Karpas-422 (cell line): ENCODE results near the gene NLGN1. TPM values are rescaled to one million over a fixed set of nuclear protein-coding genes. Genes with fewer than 3 reads are reported as not detected.

Experiments
- DNase-seq: peaks from one replicate; pipeline ENCODE4 v3.0.0-alpha.2; 2015
- H2AFZ ChIP-seq: fragments of 200-600 bp; sonication (generic); 2 replicates; pipeline ENCODE4 v1.6.1; 2014; ENCODE audit warnings: antibody characterized with exemption, low read length, mixed read lengths
- H3K27ac ChIP-seq: fragments of 200-600 bp; sonication (generic); 2 replicates; pipeline ENCODE4 v1.5.1; 2014; ENCODE audit warnings: mild to moderate bottlenecking, low read length, moderate library complexity
- H3K27me3 ChIP-seq: fragments of 200-600 bp; sonication (generic); 2 replicates; pipeline ENCODE4 v1.6.1; 2014; ENCODE audit warnings: low read length, mixed read lengths
- H3K36me3 ChIP-seq: fragments of 200-600 bp; sonication (generic); 2 replicates; pipeline ENCODE4 v1.6.1; 2014; ENCODE audit warnings: low read length, mixed read lengths; ENCODE audit not compliant: insufficient read depth
- H3K4me1 ChIP-seq: fragments of 200-600 bp; sonication (generic); 2 replicates; pipeline ENCODE4 v1.6.1; 2014; ENCODE audit warnings: mild to moderate bottlenecking, low read length, mixed read lengths
- H3K4me2 ChIP-seq: fragments of 200-600 bp; sonication (generic); 2 replicates; pipeline ENCODE4 v1.6.1; 2014; ENCODE audit warnings: low read length, low read depth, mild to moderate bottlenecking; ENCODE audit not compliant: poor library complexity, severe bottlenecking
- H3K4me3 ChIP-seq: fragments of 200-600 bp; sonication (generic); 2 replicates; pipeline ENCODE4 v1.5.1; 2014; ENCODE audit warnings: mild to moderate bottlenecking, antibody characterized with exemption, low read length, mixed read lengths
- H3K79me2 ChIP-seq: fragments of 200-600 bp; sonication (generic); 2 replicates; pipeline ENCODE4 v1.6.1; 2014; ENCODE audit warnings: mild to moderate bottlenecking, low read length, mixed read lengths
- H3K9ac ChIP-seq: fragments of 200-600 bp; sonication (generic); 2 replicates; pipeline ENCODE4 v1.6.0; 2014; ENCODE audit warnings: low read length
- H3K9me2 ChIP-seq: fragments of 200-600 bp; sonication (generic), shearing (Covaris generic); replicated peaks from 2 replicates; pipeline ENCODE4 v1.6.0; 2014; ENCODE audit warnings: mild to moderate bottlenecking, low read length, moderate library complexity; ENCODE audit not compliant: insufficient read depth
- H3K9me3 ChIP-seq: fragments of 300-700, 200-600 bp; sonication (generic); 2 replicates; pipeline ENCODE4 v1.6.1; 2014; ENCODE audit warnings: low read length, mixed read lengths
- H4K20me1 ChIP-seq: fragments of 200-600 bp; sonication (generic); 2 replicates; pipeline ENCODE4 v1.6.1; 2014; ENCODE audit warnings: mild to moderate bottlenecking, antibody characterized with exemption, low read length, low read depth; ENCODE audit not compliant: insufficient read depth
- total RNA-seq: library from RNA; depleted of rRNA; stranded (reverse); fragments of >200 nt; shearing (Covaris generic); gene quantifications from 2 replicates; pipeline ENCODE4 v1.2.3, GENCODE V29; 2014; ENCODE audit warnings: low replicate concordance

The NLGN1 gene
- total RNA-seq, 1 experiment from 2014 or later = not detected

DNA sequence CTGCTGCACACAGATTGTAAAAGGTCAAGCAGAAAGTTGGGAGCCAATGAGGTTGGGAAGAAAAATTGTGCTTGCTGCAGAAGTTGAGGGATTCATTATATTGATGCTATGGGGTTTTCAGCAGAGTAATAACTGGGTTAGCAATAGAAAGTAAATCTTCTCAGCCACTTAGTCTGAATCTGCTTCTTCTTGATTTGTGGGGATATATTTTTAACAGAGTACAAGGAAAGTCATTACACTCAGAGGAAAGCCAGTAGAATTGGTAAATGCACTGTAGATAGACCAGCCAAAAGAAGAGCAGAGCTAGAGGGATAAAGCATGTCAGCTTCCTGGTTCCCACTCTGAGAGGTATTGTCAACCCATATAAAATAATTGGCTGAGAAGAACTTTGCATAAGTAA is 663.6 kb downstream of the NLGN1 start:
- Histone ChIP-seq H3K4me1 (no peaks in the 10 kb centered on the region), H3K36me3 (no peaks in the 10 kb centered on the region), H3K4me3 (no peak overlapping the region), H3K9ac (no peak overlapping the region), H4K20me1 (no peaks in the 10 kb centered on the region), H3K4me2 (no peak overlapping the region), H3K27ac (no peak overlapping the region), H3K9me3 (peaks cover 16% of the 10 kb centered on the region; the same call in 1 of the 2 replicates), H3K27me3 (no peaks in the 10 kb centered on the region), H3K9me2 (no peaks in the 10 kb centered on the region), H3K79me2 (no peaks in the 10 kb centered on the region), H2AFZ (no peak overlapping the region)
- peak; percentile 23 for DNase-seq

DNA sequence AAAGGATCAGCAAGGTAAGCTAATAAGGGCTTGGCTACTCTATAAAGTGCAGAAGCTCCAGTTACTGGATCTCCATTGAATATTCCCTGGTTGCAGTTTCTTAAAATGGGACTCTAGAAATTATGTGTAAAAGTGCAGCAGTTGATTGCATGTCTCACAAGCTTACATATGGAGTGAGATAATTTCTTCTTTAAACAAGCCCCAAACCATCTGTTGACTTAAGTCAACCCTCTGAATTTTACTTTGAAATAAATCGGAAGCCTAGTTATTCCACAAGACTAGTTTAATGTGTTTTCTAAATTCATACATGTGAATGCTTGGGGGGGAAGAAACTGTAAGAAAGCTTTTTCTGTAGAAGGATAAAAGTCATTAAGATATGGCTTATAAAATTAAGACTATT is 664.2 kb downstream of the NLGN1 start:
- no peaks in the 10 kb centered on the region for H3K36me3 ChIP-seq
- no peak overlapping the region for H3K4me3 ChIP-seq
- no peak overlapping the region for H3K27ac ChIP-seq
- H3K27me3 ChIP-seq = no peaks in the 10 kb centered on the region
- H3K9me3 ChIP-seq = peaks cover 17% of the 10 kb centered on the region; the same call in 1 of the 2 replicates
- H3K9ac ChIP-seq = no peak overlapping the region
- no peaks in the 10 kb centered on the region for H3K79me2 ChIP-seq
- H2AFZ ChIP-seq = no peak overlapping the region
- no peaks in the 10 kb centered on the region for H3K9me2 ChIP-seq
- H3K4me2 ChIP-seq = no peak overlapping the region
- no peak for DNase-seq
- H4K20me1 ChIP-seq = no peaks in the 10 kb centered on the region
- H3K4me1 ChIP-seq = no peaks in the 10 kb centered on the region

DNA sequence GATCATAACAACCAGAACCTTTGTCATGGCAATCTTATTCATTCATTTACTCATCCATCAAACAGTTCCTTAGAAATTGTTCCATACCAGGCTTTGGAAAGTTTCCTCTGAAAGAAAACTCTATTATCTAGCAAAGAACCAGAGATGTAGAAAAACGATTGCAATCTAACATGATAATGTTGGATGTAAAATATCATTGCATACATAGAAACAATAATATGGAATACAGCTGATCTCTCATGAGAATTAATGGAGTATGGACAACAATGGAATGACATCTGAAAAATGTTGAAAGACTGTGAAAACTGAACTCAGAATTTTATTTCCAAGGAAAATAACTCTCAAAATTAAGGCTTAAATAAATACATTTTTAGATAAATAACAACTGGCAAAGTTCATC is 665.4 kb downstream of the NLGN1 start:
- Histone ChIP-seq H3K27ac (no peak overlapping the region), H3K4me1 (no peaks in the 10 kb centered on the region), H2AFZ (no peak overlapping the region), H3K9ac (no peak overlapping the region), H3K9me3 (peaks cover 25% of the 10 kb centered on the region; the same call in 1 of the 2 replicates), H4K20me1 (no peaks in the 10 kb centered on the region), H3K4me2 (no peak overlapping the region), H3K79me2 (no peaks in the 10 kb centered on the region), H3K27me3 (no peaks in the 10 kb centered on the region), H3K36me3 (no peaks in the 10 kb centered on the region), H3K4me3 (no peak overlapping the region), H3K9me2 (no peaks in the 10 kb centered on the region)
- DNase-seq = no peak

DNA sequence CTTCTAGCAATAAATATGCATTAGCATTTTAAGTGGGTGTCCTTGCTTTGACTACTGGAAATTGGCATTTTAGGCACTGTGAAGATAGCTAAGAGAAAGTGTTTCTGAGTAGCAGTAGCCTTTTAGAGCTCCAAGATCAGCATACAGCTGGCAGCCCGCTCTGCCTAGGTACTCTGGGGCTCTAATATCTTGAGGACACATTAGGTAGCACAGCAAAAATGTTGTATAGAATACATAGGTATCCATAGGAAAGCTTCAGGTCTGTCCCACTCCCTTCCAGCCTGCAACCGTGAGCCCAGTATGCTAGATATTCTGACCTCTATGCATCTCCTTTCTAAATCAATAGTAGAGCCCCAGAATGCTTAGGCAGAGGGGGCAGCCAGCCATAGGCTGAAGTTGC is 670.5 kb downstream of the NLGN1 start:
- Histone ChIP-seq H3K27ac (no peak overlapping the region), H3K79me2 (no peaks in the 10 kb centered on the region), H3K4me2 (no peak overlapping the region), H3K27me3 (no peaks in the 10 kb centered on the region), H3K9me2 (no peaks in the 10 kb centered on the region), H3K36me3 (no peaks in the 10 kb centered on the region), H3K4me3 (no peak overlapping the region), H2AFZ (no peak overlapping the region), H3K4me1 (no peaks in the 10 kb centered on the region), H3K9me3 (peaks cover 24% of the 10 kb centered on the region), H4K20me1 (no peaks in the 10 kb centered on the region), H3K9ac (no peak overlapping the region)
- no peak for DNase-seq

DNA sequence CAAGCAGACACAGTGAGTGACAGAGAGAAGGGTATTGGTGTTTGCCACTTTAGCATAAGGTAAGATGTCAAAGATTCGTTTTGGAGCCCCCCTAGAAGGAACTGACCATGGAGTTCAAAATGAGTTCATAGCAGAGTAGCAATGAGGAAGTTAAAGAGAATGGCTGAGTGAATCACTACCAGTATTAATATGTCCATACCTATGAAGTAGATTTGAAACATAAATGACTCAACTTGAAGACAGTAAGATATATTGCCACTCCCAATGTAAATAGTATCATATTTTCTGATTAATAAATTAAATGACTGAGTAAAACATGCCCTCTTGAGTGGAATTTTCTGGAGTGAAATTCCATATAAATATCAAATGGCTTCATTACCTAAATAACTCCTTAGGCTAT is 675.1 kb downstream of the NLGN1 start:
- no peak overlapping the region for H2AFZ ChIP-seq
- H4K20me1 ChIP-seq = no peaks in the 10 kb centered on the region

DNA sequence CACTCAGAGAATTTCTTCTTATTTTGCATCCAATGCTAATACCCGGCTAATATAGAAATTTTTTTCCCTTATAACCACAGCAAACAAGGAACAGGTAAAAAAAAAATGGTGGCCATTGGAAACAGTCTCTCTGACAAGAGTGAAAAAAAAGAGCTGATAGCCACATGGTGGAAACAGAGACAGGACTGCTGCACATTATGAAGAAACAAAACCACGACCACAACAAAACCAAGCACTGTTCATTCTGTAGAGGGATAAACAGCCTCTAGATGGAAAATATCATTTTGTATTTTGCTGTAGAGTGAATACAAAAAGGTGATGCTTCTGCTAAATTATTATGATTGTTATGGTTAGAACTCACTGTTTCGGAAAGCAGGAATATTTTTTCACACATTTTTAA is 686.2 kb downstream of the NLGN1 start:
- Histone ChIP-seq H3K9me2 (no peaks in the 10 kb centered on the region), H3K9ac (no peak overlapping the region), H4K20me1 (no peaks in the 10 kb centered on the region), H2AFZ (no peak overlapping the region), H3K27me3 (no peaks in the 10 kb centered on the region), H3K36me3 (no peaks in the 10 kb centered on the region), H3K27ac (no peak overlapping the region), H3K4me2 (no peak overlapping the region), H3K9me3 (peaks cover 12% of the 10 kb centered on the region), H3K4me1 (no peaks in the 10 kb centered on the region), H3K79me2 (no peaks in the 10 kb centered on the region), H3K4me3 (no peak overlapping the region)
- DNase-seq = no peak

More for the DNA sequence above, 675.1 kb downstream of the NLGN1 start:
- no peak overlapping the region for H3K27ac ChIP-seq
- H3K79me2 ChIP-seq = no peaks in the 10 kb centered on the region
- H3K27me3 ChIP-seq = no peaks in the 10 kb centered on the region
- no peak for DNase-seq
- no peaks in the 10 kb centered on the region for H3K4me1 ChIP-seq
- no peak overlapping the region for H3K4me2 ChIP-seq
- no peak overlapping the region for H3K4me3 ChIP-seq
- H3K9me2 ChIP-seq = no peaks in the 10 kb centered on the region
- H3K9ac ChIP-seq = no peak overlapping the region
- peaks cover 21% of the 10 kb centered on the region for H3K9me3 ChIP-seq
- no peaks in the 10 kb centered on the region for H3K36me3 ChIP-seq

DNA sequence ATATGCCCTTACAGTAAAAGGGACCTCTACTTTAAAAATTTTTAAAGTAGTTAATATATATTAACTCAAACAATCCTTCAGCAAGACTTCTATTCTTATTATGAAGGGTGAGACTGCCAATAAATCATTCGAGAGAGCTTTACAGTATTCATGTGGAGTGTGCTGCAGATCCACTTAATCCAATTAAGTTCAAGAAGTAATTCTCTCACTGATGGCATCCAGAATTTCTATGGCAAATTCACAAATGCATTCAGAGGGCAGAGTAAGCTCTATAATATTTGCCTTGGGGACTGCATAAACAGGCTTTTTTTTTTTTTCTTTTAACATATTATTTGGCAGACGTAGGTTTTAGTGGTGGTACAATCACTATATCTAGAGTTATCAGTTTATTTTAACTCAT is 692.0 kb downstream of the NLGN1 start:
- DNase-seq = no peak
- Histone ChIP-seq H3K9me2 (no peaks in the 10 kb centered on the region), H4K20me1 (no peaks in the 10 kb centered on the region), H3K9me3 (peaks cover 15% of the 10 kb centered on the region), H3K4me2 (no peak overlapping the region), H3K9ac (no peak overlapping the region), H3K27me3 (no peaks in the 10 kb centered on the region), H2AFZ (no peak overlapping the region), H3K4me3 (no peak overlapping the region), H3K27ac (no peak overlapping the region), H3K79me2 (no peaks in the 10 kb centered on the region), H3K4me1 (no peaks in the 10 kb centered on the region), H3K36me3 (no peaks in the 10 kb centered on the region)

DNA sequence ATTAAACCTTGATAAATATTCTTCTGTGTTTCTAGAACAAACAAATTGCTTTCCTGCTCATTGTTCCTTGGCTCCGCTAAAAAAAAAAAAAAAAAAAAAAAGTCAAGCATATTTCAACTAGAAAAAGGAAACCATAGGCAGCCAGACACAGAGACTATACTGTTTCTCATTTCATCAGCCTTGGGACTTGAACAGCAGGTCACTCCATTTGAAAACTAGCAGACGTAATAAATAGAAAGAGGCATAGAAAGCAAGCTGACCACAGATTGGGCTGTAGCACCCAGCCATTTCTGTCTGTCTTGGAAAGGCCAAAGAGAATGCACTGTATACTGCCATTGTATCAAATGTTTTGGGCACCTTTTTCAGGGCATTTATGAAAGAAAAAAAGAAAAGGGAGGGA is 697.1 kb downstream of the NLGN1 start:
- H3K4me3 ChIP-seq = no peak overlapping the region
- peaks cover 3% of the 10 kb centered on the region; the same call in 1 of the 2 replicates for H3K9me3 ChIP-seq
- no peak overlapping the region for H3K9ac ChIP-seq
- no peaks in the 10 kb centered on the region for H3K79me2 ChIP-seq
- no peak overlapping the region for H2AFZ ChIP-seq
- no peaks in the 10 kb centered on the region for H3K9me2 ChIP-seq
- H4K20me1 ChIP-seq = no peaks in the 10 kb centered on the region
- DNase-seq = no peak
- no peak overlapping the region for H3K27ac ChIP-seq
- H3K4me1 ChIP-seq = no peaks in the 10 kb centered on the region
- H3K4me2 ChIP-seq = no peak overlapping the region
- H3K36me3 ChIP-seq = no peaks in the 10 kb centered on the region
- no peaks in the 10 kb centered on the region for H3K27me3 ChIP-seq

DNA sequence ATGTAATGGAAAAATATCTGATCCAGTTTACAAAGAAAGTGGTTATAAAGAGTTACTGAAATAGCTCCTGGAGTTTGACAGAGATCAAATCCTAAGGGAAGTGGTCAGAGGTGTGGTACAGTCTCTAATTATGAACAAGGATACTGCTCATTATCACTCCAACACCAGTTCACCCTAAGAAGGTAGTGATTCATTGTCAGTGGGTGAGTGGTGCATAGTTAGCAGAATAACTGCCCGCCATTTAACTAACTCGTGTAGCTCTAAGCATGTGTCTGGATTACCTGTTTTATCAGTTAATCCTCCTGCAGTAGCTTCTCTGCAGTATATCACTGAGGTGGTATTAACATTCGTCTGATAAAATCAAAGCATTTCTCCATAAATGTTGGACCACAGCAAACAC is 700.1 kb downstream of the NLGN1 start:
- H3K36me3 ChIP-seq = no peaks in the 10 kb centered on the region
- no peaks in the 10 kb centered on the region for H3K27me3 ChIP-seq
- H2AFZ ChIP-seq = no peak overlapping the region
- H4K20me1 ChIP-seq = no peaks in the 10 kb centered on the region
- peaks cover 2% of the 10 kb centered on the region; the same call in 1 of the 2 replicates for H3K9me3 ChIP-seq
- H3K9me2 ChIP-seq = no peaks in the 10 kb centered on the region
- H3K27ac ChIP-seq = no peak overlapping the region
- no peak for DNase-seq
- H3K4me1 ChIP-seq = no peaks in the 10 kb centered on the region
- no peaks in the 10 kb centered on the region for H3K79me2 ChIP-seq
- H3K4me2 ChIP-seq = no peak overlapping the region
- no peak overlapping the region for H3K9ac ChIP-seq
- H3K4me3 ChIP-seq = no peak overlapping the region
